Fibroblast of mammary gland (primary cell): Measurements from ENCODE around the gene CCDC102B.
A peak's percentile ranks its signal among the peaks of the same experiment; 100 is the strongest.

ENCODE experiments used
- DNase-seq: peaks from one replicate; pipeline ENCODE4 v3.0.0-alpha.2; 2010; ENCODE audit warnings: low read depth
- H3K4me3 ChIP-seq: 2 replicates; pipeline ENCODE4 v1.5.1; 2011; ENCODE audit warnings: low read depth, mild to moderate bottlenecking, low read length, moderate library complexity; ENCODE audit not compliant: control insufficient read depth
- TF ChIP-seq, protein P1 (sequence below): conservative IDR thresholded peaks from 2 replicates; pipeline ENCODE4 v1.5.1; 2011; ENCODE audit warnings: low read depth, low read length, inconsistent platforms; ENCODE audit not compliant: control insufficient read depth, insufficient read depth

CCDC102B gene

DNA sequence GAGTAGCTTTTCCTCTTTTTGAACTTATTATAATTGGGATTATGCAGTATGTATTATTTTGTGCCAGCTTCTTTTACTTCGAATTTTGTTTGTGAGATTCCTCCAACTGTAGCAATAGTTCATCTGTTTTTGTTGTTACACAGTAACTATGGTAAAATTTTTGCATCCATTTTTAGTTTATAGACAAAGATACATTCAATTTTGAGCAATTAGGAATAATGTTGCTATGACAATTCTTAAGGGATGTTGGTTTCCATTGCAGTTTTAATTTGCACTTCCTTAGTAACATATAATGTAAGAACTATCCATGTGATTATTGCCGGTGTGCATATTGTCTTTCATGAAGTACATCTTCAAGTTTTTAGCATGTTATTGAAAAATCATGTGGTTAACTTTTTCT, 20.7 kb downstream of the CCDC102B start:
- no peak for DNase-seq
- no peak overlapping the region for H3K4me3 ChIP-seq
- TF ChIP-seq, protein P1, sequence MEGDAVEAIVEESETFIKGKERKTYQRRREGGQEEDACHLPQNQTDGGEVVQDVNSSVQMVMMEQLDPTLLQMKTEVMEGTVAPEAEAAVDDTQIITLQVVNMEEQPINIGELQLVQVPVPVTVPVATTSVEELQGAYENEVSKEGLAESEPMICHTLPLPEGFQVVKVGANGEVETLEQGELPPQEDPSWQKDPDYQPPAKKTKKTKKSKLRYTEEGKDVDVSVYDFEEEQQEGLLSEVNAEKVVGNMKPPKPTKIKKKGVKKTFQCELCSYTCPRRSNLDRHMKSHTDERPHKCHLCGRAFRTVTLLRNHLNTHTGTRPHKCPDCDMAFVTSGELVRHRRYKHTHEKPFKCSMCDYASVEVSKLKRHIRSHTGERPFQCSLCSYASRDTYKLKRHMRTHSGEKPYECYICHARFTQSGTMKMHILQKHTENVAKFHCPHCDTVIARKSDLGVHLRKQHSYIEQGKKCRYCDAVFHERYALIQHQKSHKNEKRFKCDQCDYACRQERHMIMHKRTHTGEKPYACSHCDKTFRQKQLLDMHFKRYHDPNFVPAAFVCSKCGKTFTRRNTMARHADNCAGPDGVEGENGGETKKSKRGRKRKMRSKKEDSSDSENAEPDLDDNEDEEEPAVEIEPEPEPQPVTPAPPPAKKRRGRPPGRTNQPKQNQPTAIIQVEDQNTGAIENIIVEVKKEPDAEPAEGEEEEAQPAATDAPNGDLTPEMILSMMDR, result no peak

DNA sequence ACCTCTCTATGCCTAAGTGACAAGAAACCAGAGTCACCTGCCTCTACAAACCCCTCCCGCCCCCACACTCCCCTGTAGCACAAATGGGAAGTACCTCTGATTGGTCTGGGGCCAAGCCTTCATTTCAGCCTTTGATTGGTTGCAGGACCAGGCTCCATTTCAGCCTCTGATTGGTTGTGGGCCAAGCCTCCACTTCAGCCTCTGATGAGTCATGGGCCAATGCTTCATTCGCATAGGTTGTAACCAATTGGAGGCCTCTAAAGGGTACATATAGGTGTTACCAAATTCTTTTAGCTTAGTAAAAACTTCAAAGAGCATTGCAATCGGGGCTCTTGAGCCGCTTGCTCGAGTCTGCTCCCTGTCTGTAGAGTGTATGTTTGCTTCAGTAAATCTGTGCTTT, 25.0 kb downstream of the CCDC102B start:
- TF ChIP-seq, protein P1, result no peak
- DNase-seq, result no peak
- no peak overlapping the region for H3K4me3 ChIP-seq

DNA sequence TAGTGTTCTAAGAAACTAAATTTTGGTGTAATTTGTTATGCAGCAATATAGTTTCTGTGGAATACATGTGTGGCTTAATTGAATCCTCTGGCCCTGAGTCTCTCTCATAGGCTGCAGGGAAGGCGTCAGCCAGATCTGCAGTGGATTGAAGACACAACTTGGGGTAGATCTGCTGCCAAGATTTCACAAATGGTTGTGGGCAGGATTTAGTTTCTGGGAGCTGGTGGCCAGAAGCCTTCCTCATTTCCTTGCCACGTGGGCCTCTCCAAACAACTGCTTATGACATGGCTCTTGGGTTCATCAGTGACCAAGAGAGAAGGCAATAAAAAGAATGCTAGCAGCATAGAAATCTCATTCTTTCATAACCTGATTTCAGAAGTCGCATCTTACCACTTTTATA, 28.2 kb downstream of the CCDC102B start:
- TF ChIP-seq, protein P1, result no peak
- H3K4me3 ChIP-seq, result no peak overlapping the region
- peak; percentile 62 for DNase-seq

DNA sequence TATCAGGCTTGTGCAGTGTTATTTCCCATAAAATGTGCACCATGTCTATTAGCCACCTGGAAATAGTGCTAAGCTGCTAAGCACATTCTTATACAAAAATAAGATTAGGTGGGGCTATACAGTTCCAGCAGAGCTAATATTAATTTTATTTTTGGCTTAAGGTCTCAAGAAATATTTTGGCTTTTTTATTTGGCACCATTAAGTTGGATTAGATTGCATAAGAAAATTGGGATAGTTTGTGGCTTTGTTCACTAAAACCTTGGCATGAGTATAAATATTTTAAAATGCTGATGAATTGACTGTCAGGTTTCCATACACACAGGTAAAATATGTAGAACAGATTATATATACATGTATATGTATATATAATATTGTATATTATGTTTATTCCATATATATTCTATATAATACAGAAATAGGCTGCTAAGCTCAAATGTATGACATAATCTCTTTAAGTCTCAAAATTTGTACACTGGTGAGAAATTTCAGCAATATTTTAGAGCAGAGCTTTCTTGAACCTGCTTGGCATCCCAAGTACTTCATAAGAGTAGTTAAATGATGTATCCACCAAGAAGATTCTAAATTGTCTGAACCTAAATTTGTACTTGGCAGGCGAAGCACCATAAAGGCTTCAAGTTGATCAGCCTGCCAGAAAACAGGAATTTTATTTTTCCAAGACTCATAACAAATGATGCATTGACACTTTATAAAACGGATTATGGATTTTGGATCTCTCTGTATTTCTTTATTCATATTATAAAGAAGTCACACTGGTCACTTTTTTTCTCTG, 32.6 kb downstream of the CCDC102B start:
- DNase-seq, result no peak
- no peak overlapping the region for H3K4me3 ChIP-seq
- TF ChIP-seq, protein P1, result no peak

DNA sequence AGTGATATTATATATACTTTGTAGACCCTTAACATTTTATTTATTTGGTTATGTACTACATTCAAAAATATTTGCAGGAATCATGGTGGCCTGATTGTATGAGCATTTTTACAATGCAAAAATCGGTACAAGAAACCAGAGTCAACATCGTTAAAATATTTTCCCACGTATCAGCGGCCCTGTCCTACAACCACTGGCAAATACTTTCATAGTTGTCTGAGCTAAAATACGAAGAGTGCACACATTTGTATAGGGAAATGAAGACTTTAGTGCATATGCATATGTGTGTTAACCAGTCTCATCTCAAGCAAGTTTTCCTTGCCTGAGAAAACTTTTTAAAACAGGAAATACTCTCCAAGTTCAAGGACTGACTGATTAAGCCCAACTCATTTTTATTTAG, 35.9 kb downstream of the CCDC102B start:
- DNase-seq, result no peak
- no peak overlapping the region for H3K4me3 ChIP-seq
- TF ChIP-seq, protein P1, result no peak

DNA sequence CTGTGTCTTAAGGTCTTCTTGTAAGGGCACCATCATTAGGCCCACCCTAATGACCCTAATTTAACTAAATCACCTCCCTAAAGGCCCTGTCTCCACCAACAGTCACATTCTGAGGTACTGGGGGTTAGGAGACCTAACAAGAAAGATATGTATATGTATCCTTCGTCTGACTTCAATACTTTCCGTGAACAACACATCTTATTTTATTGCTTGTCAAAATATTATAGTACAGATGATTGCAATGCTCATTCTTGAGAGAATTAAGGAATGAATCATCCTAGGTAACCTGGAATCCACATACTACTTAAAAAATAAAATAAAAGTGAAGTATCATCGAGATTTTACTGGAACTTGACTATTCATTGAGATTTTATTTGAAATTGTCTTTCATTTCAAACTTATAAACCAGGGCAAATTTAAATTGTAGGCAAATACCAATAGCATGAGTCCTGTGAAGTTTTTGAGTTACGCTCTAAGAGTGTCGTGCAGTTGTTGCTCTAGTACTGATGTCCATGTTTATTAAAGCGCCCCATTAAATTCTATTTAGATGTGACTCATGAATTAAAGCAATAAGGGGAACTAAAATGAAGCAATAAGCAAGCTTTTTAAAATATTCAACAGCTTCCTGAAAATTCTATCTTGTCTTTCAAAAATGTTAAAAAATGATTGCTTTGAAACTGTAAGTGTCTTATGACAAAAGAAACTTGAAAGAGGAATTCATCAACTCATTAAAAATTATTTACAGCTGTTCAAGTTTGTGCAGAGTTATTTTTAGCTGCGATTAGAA, 40.0 kb downstream of the CCDC102B start:
- TF ChIP-seq, protein P1, result no peak
- DNase-seq, result peak; percentile 75
- no peak overlapping the region for H3K4me3 ChIP-seq

DNA sequence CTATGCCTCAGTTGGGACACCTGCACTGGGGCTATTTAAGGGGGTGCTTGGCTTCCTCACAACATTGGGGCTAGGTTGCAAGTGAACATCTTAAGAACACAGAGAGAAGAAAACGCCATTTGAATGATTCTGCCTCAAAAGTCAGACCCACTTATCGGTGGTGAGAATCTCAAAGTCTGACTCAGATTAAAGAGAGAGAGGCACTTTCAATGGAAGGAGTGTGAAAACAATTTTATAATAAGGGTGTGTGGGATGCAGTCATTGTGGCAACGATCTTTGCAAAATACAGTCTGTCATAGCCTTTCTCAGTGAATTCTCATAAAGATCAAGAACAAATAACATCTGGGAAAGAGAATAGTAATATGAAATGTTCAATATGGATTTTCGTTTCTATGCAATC, 41.8 kb downstream of the CCDC102B start:
- DNase-seq, result no peak
- H3K4me3 ChIP-seq, result no peak overlapping the region
- TF ChIP-seq, protein P1, result no peak
